ENCODE results near the gene STK31.
"Not testable (repeated sequence)": the region's sequence is repeated elsewhere in the genome, so short reads cannot be mapped to it uniquely, and the experiment has no call there.

STK31 gene

GRCh38 chr7:23802720-23803397, 92.8 kb downstream of the STK31 start:
- DNase-seq (ENCODE audit: low read depth in 2 of 3, low spot score in 2 of 3) = no peak

- no peak for DNase-seq (ENCODE audit: low read depth in 2 of 3, low spot score in 2 of 3)
Observed at GRCh38 chr7:23804707-23805106, 94.7 kb downstream of the STK31 start.

GRCh38 chr7:23808421-23808820, 98.4 kb downstream of the STK31 start:
- no peak for DNase-seq (ENCODE audit: low read depth in 2 of 3, low spot score in 2 of 3)

GRCh38 chr7:23810099-23810498, 100.1 kb downstream of the STK31 start:
- no peak for DNase-seq (ENCODE audit: low read depth in 2 of 3, low spot score in 2 of 3)

GRCh38 chr7:23811540-23811939, 101.5 kb downstream of the STK31 start:
- DNase-seq (ENCODE audit: low read depth in 2 of 3, low spot score in 2 of 3) = no peak

GRCh38 chr7:23828125-23828524, 118.1 kb downstream of the STK31 start:
- DNase-seq (ENCODE audit: low read depth in 2 of 3, low spot score in 2 of 3) = not testable (repeated sequence)

- DNase-seq (ENCODE audit: low read depth in 2 of 3, low spot score in 2 of 3) = not testable (repeated sequence)
Observed at GRCh38 chr7:23832733-23833132, 122.7 kb downstream of the STK31 start.

- DNase-seq (ENCODE audit: low read depth in 2 of 3, low spot score in 2 of 3) = no peak
Observed at GRCh38 chr7:23833405-23833804, 123.4 kb downstream of the STK31 start.

- not testable (repeated sequence) for DNase-seq (ENCODE audit: low read depth in 2 of 3, low spot score in 2 of 3)
Observed at GRCh38 chr7:23844837-23845236, 134.8 kb downstream of the STK31 start.

- no peak for DNase-seq (ENCODE audit: low read depth in 2 of 3, low spot score in 2 of 3)
Observed at GRCh38 chr7:23852135-23852534, 142.1 kb downstream of the STK31 start.

- no peak for DNase-seq (ENCODE audit: low read depth in 2 of 3, low spot score in 2 of 3)
Observed at GRCh38 chr7:23852988-23853387, 143.0 kb downstream of the STK31 start.

GRCh38 chr7:23863209-23863787, 153.3 kb downstream of the STK31 start:
- DNase-seq (ENCODE audit: low read depth in 2 of 3, low spot score in 2 of 3) = no peak

- DNase-seq (ENCODE audit: low read depth in 2 of 3, low spot score in 2 of 3) = no peak
Observed at GRCh38 chr7:23864973-23865372, 155.0 kb downstream of the STK31 start.

- no peak for DNase-seq (ENCODE audit: low read depth in 2 of 3, low spot score in 2 of 3)
Observed at GRCh38 chr7:23873306-23873705, 163.3 kb downstream of the STK31 start.

- DNase-seq (ENCODE audit: low read depth in 2 of 3, low spot score in 2 of 3) = not testable (repeated sequence)
Observed at GRCh38 chr7:23876526-23876925, 166.5 kb downstream of the STK31 start.

Data from activated CD8-positive, alpha-beta memory T cell treated with anti-CD3 and anti-CD28 coated beads for 48 hours (primary cell).